Stimulated activated CD8-positive, alpha-beta memory T cell treated with anti-CD3 and anti-CD28 coated beads, Interleukin-4, amount 100 ng/mL, for 4 hours (primary cell): ENCODE results near the gene FBXW4.
"Not testable (repeated sequence)": the region's sequence is repeated elsewhere in the genome, so short reads cannot be mapped to it uniquely, and the experiment has no call there.

ENCODE experiments used
- DNase-seq, 2 donors: peaks; one replicate each; pipeline ENCODE4 v3.0.0-alpha.2; 2020; ENCODE audit warnings: low read depth in 2 of 2, low spot score in 1 of 2

The FBXW4 gene

GRCh38 chr10:101618871-101619270, 76.1 kb downstream of the FBXW4 start:
- DNase-seq: no peak

- no peak for DNase-seq
Measured at GRCh38 chr10:101617824-101618568, 77.0 kb downstream of the FBXW4 start.

DNA sequence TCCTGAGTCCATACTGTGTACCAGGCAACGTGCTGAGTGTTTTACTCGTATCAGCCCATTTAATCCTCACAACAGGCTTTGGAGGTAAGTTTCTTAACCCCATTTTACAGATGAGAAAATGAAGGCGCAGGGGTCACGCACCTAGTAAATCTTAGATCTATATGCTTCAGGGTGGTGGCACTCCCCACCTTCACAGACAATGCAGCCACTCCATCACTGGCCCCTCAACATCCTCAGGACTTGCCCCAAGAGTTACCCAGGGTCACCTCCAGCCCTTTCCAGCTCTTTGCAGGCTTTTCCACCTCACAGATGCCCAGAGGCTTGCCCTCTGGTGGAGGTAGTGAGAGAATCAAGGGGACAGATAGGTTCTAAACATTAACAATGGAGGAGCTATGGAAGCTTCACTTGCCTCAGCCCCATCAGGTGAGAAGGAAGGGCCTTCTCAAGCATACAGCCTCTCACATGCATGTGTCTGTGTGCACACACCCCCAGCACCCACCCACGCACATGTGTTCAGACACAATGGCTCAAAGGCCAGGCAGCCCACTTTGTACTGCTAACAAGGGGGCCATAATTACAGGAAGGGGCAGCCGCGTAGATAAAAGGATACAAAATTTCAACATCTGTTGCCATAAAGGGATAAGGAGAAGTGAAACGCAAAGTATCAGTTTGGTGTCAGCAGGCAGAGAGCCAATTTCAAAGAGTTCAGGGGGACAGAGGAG, 77.7 kb downstream of the FBXW4 start:
- no peak for DNase-seq

GRCh38 chr10:101616415-101617101, 78.4 kb downstream of the FBXW4 start:
- no peak for DNase-seq

DNA sequence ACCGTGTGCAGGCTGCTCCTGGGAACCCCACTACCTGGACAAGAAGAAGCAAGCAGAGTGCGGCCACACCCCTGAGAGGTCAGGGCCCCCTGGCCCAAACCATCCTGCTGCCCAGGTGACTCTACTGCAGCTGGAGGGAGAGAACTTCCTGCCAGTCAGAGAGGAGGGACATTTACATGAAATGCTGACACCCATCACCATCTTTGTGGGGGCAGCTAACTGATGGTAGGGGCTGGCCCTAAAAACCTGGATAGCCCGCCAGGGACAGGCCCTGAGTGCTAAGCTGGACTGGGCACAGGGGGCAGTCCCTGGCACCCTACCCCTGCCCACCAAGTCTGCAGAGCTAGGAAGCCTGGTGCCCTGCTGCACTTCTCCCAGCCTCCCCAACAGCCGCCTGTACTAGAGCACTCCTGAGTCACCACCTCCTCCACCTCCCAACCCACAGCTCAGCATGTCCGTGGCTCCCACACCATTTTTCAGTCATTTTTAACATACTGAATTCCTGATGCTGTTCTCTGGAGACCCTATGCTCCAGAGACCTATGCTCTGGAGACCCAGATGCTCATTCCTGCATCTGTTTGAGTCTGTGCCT, 79.3 kb downstream of the FBXW4 start:
- DNase-seq: no peak

DNA sequence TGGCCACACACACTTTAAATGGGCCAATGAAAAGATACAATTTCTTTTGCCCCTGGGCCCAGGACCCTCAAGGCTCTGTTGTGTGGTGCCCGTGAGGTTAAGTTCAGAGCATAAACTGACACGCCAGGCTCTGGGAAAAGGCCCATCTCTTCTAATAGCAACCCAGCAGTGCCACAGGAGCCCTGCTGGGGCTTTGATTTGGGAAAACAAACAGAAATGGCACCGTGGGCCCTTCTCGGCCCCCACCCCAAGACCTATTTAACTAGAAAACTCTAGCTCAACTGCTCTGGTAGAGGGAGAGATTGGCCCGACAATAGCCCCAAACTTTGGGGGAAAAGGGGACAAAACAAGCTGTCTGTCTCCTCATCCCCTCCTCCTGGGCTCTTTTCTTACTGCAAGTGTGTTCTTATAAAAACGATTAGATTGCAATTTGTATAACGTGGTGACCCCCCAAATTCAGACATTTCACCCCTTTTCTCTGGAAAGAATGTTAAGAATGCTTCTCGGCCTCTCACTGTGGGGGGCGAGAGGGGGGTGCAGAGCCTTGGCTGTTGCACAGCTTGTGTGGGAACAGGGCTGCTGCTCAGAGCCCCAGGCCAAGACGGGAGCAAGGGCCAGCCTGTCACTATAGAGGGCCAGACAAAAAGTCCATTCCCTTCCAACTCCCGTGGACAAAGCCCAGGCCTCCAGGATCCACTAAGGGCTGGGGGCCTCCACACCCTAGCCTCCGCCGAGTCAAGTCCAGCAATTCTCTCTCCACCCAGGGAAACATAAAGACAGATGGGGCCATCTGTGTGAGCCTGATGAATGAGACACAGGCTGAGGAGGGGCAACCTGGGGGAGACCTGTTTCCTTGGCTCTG, 80.1 kb downstream of the FBXW4 start:
- no peak for DNase-seq

GRCh38 chr10:101613646-101614045, 81.3 kb downstream of the FBXW4 start:
- DNase-seq: no peak

- no peak for DNase-seq
Measured at GRCh38 chr10:101612872-101613271, 82.1 kb downstream of the FBXW4 start.

DNA sequence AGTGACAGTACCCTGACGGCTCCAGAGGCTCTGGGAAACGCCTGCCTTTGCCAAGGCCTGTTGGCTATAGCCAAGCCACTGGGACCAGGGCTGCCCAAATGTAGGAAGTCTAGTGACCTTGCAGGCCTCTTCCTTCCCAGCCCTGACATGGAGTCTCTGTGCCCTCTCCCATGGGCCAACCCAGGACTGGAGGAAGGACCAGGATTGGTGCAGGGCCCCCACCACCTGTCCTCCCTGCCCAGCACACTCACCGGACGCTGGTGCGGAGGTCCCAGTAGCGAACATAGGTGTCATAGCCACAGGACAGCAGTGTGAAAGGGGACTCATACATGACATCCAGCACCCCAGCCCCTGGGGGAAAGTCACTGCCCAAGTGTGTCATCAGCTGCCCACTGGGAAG, 82.9 kb downstream of the FBXW4 start:
- DNase-seq: no peak

DNA sequence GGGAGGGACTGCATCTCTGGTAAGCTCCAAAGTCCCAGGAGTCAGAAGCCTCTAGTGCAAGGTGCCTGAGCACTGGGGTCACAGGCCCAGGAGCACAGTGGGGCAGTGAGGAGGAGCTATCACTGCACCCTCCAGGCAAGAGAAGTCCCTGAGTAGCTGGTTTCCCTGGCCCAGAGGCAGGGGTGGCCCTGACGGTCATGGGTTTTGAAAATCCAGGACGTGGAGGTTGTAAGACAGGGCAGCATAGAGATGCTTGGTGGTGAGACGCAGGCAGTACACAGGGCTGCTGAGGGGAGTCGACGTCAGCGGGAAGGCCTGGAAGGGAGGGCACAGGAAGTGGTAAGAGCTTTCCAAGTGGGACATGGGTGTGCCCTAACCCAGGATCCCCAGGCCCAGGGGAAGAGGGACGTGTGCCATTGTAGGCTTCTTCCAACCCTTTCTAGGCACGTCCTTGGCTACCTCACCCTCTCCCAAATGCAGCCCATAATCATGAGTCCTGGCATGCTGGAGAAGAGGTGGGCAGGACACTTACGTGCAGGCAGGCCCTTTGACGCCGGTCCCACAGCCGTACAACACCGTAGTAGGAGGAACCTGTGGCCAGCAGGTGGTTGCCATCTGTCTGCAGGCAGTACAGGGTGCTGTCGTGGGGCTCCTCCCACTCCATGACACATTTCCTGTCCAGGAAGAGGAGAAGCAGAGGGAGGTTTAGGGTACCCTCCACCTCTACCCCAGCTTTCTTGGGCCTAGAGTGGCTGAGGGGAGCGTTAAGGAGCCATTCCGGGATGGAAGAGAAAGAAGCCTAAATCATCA, 83.7 kb downstream of the FBXW4 start:
- DNase-seq: no peak

- no peak for DNase-seq
Measured at GRCh38 chr10:101609481-101609880, 85.5 kb downstream of the FBXW4 start.

GRCh38 chr10:101607124-101607523, 87.8 kb downstream of the FBXW4 start:
- DNase-seq: no peak

DNA sequence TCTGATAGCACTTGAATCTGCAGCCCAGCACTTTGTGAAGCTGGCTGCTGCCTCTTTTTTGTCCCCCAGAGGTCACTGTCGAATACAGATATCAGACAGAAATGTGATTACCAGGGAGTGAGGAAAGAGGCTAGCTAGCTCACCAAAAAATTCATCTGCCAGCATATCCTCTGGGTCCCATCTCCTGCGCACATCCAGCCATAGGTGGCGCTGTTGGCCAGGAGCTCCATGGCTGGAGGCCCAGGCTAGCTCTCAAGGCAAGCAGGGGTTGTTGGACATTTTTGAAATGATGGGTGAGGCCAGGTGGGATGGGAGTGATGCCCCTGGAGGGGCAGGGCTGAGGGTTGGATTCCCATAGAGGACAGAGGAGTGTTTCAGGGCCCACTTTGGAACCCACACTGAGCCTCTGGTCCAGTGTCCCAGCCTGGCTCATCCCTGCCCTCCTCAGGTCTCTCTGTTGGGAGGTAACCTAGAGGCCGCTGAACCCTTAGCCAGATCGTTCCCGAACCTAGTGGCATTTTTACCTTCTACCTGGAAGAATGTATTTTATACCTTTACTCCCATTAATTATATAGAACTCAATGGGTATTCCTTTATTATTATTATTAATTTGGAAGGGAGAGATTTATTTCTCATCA, 92.1 kb downstream of the FBXW4 start:
- peak in 1 of 2 donors; percentile 16 for DNase-seq

DNA sequence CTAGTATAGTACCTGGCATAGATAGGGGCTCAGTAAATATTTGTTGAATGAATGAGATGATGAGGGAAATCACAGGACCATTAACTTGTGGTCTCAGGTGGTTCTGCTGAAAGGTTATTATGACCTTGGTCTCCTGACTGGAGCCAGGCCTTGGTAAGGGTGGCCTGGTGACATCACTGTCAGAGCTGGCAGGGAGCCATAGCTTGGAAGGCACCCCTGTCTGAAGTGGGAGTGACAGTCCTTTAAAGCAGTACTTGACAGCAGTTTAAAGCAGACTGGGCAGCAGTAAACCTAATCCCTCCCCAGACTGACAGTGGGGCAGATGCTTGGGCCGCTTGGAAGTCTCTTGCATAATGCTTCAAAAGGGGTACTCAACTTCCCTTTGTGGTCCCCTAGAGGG, 93.4 kb downstream of the FBXW4 start:
- no peak for DNase-seq

- DNase-seq: no peak
Measured at GRCh38 chr10:101597091-101597900, 97.7 kb downstream of the FBXW4 start.

- DNase-seq: no peak
Measured at GRCh38 chr10:101595591-101596433, 99.2 kb downstream of the FBXW4 start.

- not testable (repeated sequence) for DNase-seq
Measured at GRCh38 chr10:101593331-101593730, 101.6 kb downstream of the FBXW4 start.

GRCh38 chr10:101588879-101589278, 106.1 kb downstream of the FBXW4 start:
- no peak for DNase-seq
